Omental fat pad (tissue), 4 donors: ENCODE results near the gene RNF215. TPM values are rescaled to one million over a fixed set of nuclear protein-coding genes. Genes with fewer than 3 reads are reported as not detected.

Experiments
- ATAC-seq: fragments of 150-250 bp; one replicate; pipeline ENCODE4 v1.9.1; 2016; ENCODE audit warnings: mild to moderate bottlenecking, moderate library complexity; ENCODE audit not compliant: low FRiP score
- DNase-seq: peaks from one replicate; pipeline ENCODE4 v3.0.0-alpha.2; 2019; ENCODE audit warnings: low spot score
- CTCF ChIP-seq, 3 donors: fragments of 450-650 bp; IDR thresholded peaks; one replicate each; pipeline ENCODE4 v1.5.1; 2016 to 2017; ENCODE audit warnings: antibody characterized with exemption in 3 of 3, mild to moderate bottlenecking in 3 of 3, moderate library complexity in 2 of 3
- total RNA-seq, 4 donors: library from RNA; depleted of rRNA; stranded (reverse); fragments of >200 nt; gene quantifications; one replicate each; pipeline ENCODE4 v1.1.0, GENCODE V29; 2016

Gene RNF215
- total RNA-seq, 4 donors from 2014 or later, result 6.7 to 16.9 (median 11.8) TPM

- no peak for ATAC-seq
- TF ChIP-seq CTCF (IDR thresholded peaks at IDR 0.05), result no peak
- no peak for DNase-seq
Observed at GRCh38 chr22:30420347-30421125, 33.3 kb upstream of the RNF215 start.

GRCh38 chr22:30416837-30417236, 29.6 kb upstream of the RNF215 start:
- no peak for ATAC-seq
- no peak for DNase-seq
- no peak for TF ChIP-seq CTCF (IDR thresholded peaks at IDR 0.05)

- no peak for DNase-seq
- TF ChIP-seq CTCF (IDR thresholded peaks at IDR 0.05), result no peak
- ATAC-seq, result no peak
Observed at GRCh38 chr22:30416403-30416802, 29.2 kb upstream of the RNF215 start.

GRCh38 chr22:30414525-30415047, 27.4 kb upstream of the RNF215 start:
- no peak for DNase-seq
- TF ChIP-seq CTCF (IDR thresholded peaks at IDR 0.05), result no peak
- no peak for ATAC-seq

- DNase-seq, result no peak
- ATAC-seq, result no peak
- TF ChIP-seq CTCF (IDR thresholded peaks at IDR 0.05), result no peak
Observed at GRCh38 chr22:30413745-30414524, 26.7 kb upstream of the RNF215 start.

- DNase-seq (no peak), ATAC-seq (no peak)
- no peak for TF ChIP-seq CTCF (IDR thresholded peaks at IDR 0.05)
Observed at GRCh38 chr22:30413001-30413400, 25.8 kb upstream of the RNF215 start.
